ENCODE results near the gene ADNP. TPM values are rescaled to one million over a fixed set of nuclear protein-coding genes. Genes with fewer than 3 reads are reported as not detected.

The ADNP gene
- total and polyA plus RNA-seq, 2 experiments from 2014 or later, result 23.2 to 50.8 TPM

DNA sequence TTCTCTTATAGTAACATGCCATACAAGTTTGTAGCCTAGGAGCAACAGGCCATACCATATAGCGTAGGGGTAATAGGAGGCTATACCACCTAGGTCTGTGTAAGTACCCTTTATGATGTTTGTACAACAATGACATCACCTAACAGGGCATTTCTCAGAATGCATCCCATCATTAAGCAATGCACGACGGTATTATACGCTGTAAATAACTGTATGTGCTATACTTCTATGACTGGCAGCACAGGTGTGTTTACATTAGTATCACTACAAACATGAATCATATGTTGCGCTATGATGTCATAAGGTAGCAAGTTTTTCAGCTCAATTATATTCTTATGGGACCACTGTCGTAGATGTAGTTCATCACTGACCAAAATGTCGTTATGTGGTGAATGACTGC lies 31.0 kb downstream of the ADNP start:
- Histone ChIP-seq H3K27ac (no peak overlapping the region), H3K36me3 (peaks cover 32% of the 10 kb centered on the region), H3K4me1 (ENCODE audit: low read depth) (peaks cover 4% of the 10 kb centered on the region), H3K9me3 (ENCODE audit: low read depth) (no peaks in the 10 kb centered on the region), H3K4me3 (no peak overlapping the region), H3K27me3 (no peaks in the 10 kb centered on the region)
- DNase-seq (ENCODE audit: low read depth in 1 of 2, low spot score in 1 of 2), result no peak
- TF ChIP-seq CTCF (IDR thresholded peaks at IDR 0.05; ENCODE audit: low read depth, low read length), result no peak

GRCh38 chr20:50898475-50898874 lies 32.8 kb downstream of the ADNP start:
- DNase-seq (ENCODE audit: low read depth in 1 of 2, low spot score in 1 of 2), result peak in 1 of 2 donors; percentile 28
- no peak for TF ChIP-seq CTCF (IDR thresholded peaks at IDR 0.05; ENCODE audit: low read depth, low read length)
- H3K4me3 ChIP-seq, result no peak overlapping the region
- peaks cover 43% of the 10 kb centered on the region for H3K36me3 ChIP-seq
- H3K27me3 ChIP-seq, result no peaks in the 10 kb centered on the region
- H3K27ac ChIP-seq, result no peak overlapping the region
- no peaks in the 10 kb centered on the region for H3K4me1 ChIP-seq (ENCODE audit: low read depth)
- H3K9me3 ChIP-seq (ENCODE audit: low read depth), result no peaks in the 10 kb centered on the region

GRCh38 chr20:50895111-50895830 lies 36.0 kb downstream of the ADNP start:
- DNase-seq (ENCODE audit: low read depth in 1 of 2, low spot score in 1 of 2), result no peak
- Histone ChIP-seq H3K36me3 (peaks cover 50% of the 10 kb centered on the region), H3K4me3 (no peak overlapping the region), H3K27me3 (no peaks in the 10 kb centered on the region), H3K27ac (peak overlapping the region; percentile 3), H3K4me1 (ENCODE audit: low read depth) (no peaks in the 10 kb centered on the region), H3K9me3 (ENCODE audit: low read depth) (no peaks in the 10 kb centered on the region)
- TF ChIP-seq CTCF (IDR thresholded peaks at IDR 0.05; ENCODE audit: low read depth, low read length), result no peak

- H3K27ac ChIP-seq, result no peak overlapping the region
- no peaks in the 10 kb centered on the region for H3K4me1 ChIP-seq (ENCODE audit: low read depth)
- no peak for TF ChIP-seq CTCF (IDR thresholded peaks at IDR 0.05; ENCODE audit: low read depth, low read length)
- H3K36me3 ChIP-seq, result peaks cover 54% of the 10 kb centered on the region
- H3K4me3 ChIP-seq, result no peak overlapping the region
- no peaks in the 10 kb centered on the region for H3K27me3 ChIP-seq
- no peaks in the 10 kb centered on the region for H3K9me3 ChIP-seq (ENCODE audit: low read depth)
- DNase-seq (ENCODE audit: low read depth in 1 of 2, low spot score in 1 of 2), result no peak
Measured at GRCh38 chr20:50893620-50894019, 37.6 kb downstream of the ADNP start.

- Histone ChIP-seq H3K4me1 (ENCODE audit: low read depth) (no peaks in the 10 kb centered on the region), H3K9me3 (ENCODE audit: low read depth) (no peaks in the 10 kb centered on the region), H3K36me3 (peaks cover 53% of the 10 kb centered on the region)
Measured at GRCh38 chr20:50892394-50892793, 38.8 kb downstream of the ADNP start.

More at GRCh38 chr20:50892394-50892793, 38.8 kb downstream of the ADNP start:
- no peak for TF ChIP-seq CTCF (IDR thresholded peaks at IDR 0.05; ENCODE audit: low read depth, low read length)
- Histone ChIP-seq H3K27ac (peak overlapping the region; percentile 16), H3K27me3 (no peaks in the 10 kb centered on the region), H3K4me3 (no peak overlapping the region)
- DNase-seq (ENCODE audit: low read depth in 1 of 2, low spot score in 1 of 2), result no peak

Measured in cardiac muscle cell (in vitro differentiated cells and primary cell).